A549 (cell line): ENCODE measurements around the gene NUP62. TPM values are rescaled to one million over a fixed set of nuclear protein-coding genes. Genes with fewer than 3 reads are reported as not detected.

Experiments
- ATAC-seq, 2 experiments: fragments of 200-7000 bp in 1 of 2; fragments of >200 bp in 1 of 2; cut with Nextera tagmentation in 1 of 2; cut with Tn5 transposase in 1 of 2; 3 replicates each; pipeline versions ENCODE4 v1.8.0 to v1.9.1; 2018 to 2020; ENCODE audit warnings: mild to moderate bottlenecking in 1 of 2, moderate library complexity in 1 of 2
- CTCF ChIA-PET: fragments of 300-600 bp; sonication (Branson Sonifier 250); formaldehyde crosslinking; extraction: SDS; loops from one replicate; lab custom pipeline; 2021; ENCODE audit warnings: antibody characterized with exemption, inconsistent platforms; lab: Yijun Ruan, JAX
- POLR2A ChIA-PET: fragments of 350-600 bp; formaldehyde crosslinking; extraction: SDS; loops from one replicate; lab custom pipeline; 2021; ENCODE audit warnings: antibody characterized with exemption, inconsistent platforms; lab: Yijun Ruan, JAX
- DNase-seq, 2 experiments: peaks; one replicate each; pipeline versions ENCODE4 v3.0.0 to v3.0.0-alpha.2; 2011 to 2016; ENCODE audit warnings: low read depth in 1 of 2, low spot score in 1 of 2
- FAIRE-seq: peaks from 2 replicates; lab custom pipeline; 2011; peaks lifted over from hg19 to GRCh38; lab: Jason Lieb, UNC
- H3K27ac ChIP-seq, 2 experiments: fragments of >200 bp; sonication (Bioruptor Twin); formaldehyde crosslinking; 3 replicates each; pipeline ENCODE4 v1.5.1; 2016 to 2017
- H3K4me1 ChIP-seq: fragments of >200 bp; sonication (Bioruptor Twin); formaldehyde crosslinking; 3 replicates; pipeline ENCODE4 v1.6.1; 2016
- H3K4me2 ChIP-seq: fragments of >200 bp; sonication (Bioruptor Twin); formaldehyde crosslinking; 3 replicates; pipeline ENCODE4 v1.6.1; 2016
- H3K4me3 ChIP-seq: fragments of >200 bp; sonication (Bioruptor Twin); formaldehyde crosslinking; 3 replicates; pipeline ENCODE4 v1.5.1; 2016
- H3K9me3 ChIP-seq: fragments of >200 bp; sonication (Bioruptor Twin); formaldehyde crosslinking; 3 replicates; pipeline ENCODE4 v1.6.1; 2016
- BHLHE40 ChIP-seq: IDR thresholded peaks from 2 replicates; pipeline ENCODE4 v1.6.1; 2012; ENCODE audit warnings: low read depth, low read length, inconsistent platforms
- CBX8 ChIP-seq: fragments of 200-600 bp; sonication (generic); IDR thresholded peaks from 2 replicates; pipeline ENCODE4 v1.6.1; 2016
- CHD2 ChIP-seq: fragments of 150-350 bp; IDR thresholded peaks from 2 replicates; pipeline ENCODE4 v1.6.1; 2014; ENCODE audit warnings: low read length; ENCODE audit not compliant: partially characterized antibody
- E2F6 ChIP-seq: IDR thresholded peaks from 2 replicates; pipeline ENCODE4 v1.6.1; 2012; ENCODE audit warnings: low read depth, borderline replicate concordance
- EHF ChIP-seq: fragments of 250-450 bp; sonication (Bioruptor Pico); IDR thresholded peaks from 2 replicates; pipeline ENCODE4 v1.5.0; 2020; ENCODE audit warnings: mild to moderate bottlenecking
- EP300 ChIP-seq, 2 experiments: fragments of >200 bp; sonication (Bioruptor Twin); formaldehyde crosslinking; IDR thresholded peaks; 2 replicates in 1 of 2; 3 replicates in 1 of 2; pipeline ENCODE4 v1.6.1; 2016 to 2017
- GATA3 ChIP-seq: IDR thresholded peaks from 2 replicates; pipeline ENCODE4 v1.6.1; 2012; ENCODE audit warnings: borderline replicate concordance
- HDAC2 ChIP-seq: fragments of 200-600 bp; sonication (generic); IDR thresholded peaks from 2 replicates; pipeline ENCODE4 v1.6.1; 2016
- HOXB13 ChIP-seq: fragments of 250-450 bp; sonication (Bioruptor Pico); IDR thresholded peaks from 2 replicates; pipeline ENCODE4 v1.5.0; 2020; ENCODE audit warnings: low read depth, mild to moderate bottlenecking, moderate library complexity
- JUN ChIP-seq, 2 experiments: fragments of >200 bp; sonication (Bioruptor Twin); formaldehyde crosslinking; IDR thresholded peaks; 2 replicates in 1 of 2; 3 replicates in 1 of 2; pipeline ENCODE4 v1.6.1; 2016 to 2017
- JUNB ChIP-seq: fragments of >200 bp; sonication (Bioruptor Twin); formaldehyde crosslinking; IDR thresholded peaks from 2 replicates; pipeline ENCODE4 v1.6.1; 2016
- KDM1A ChIP-seq: fragments of 200-600 bp; sonication (generic); IDR thresholded peaks from 2 replicates; pipeline ENCODE4 v1.6.1; 2016; ENCODE audit warnings: low read depth, mild to moderate bottlenecking
- MAFK ChIP-seq: fragments of 450-650 bp; IDR thresholded peaks from 2 replicates; pipeline ENCODE4 v1.6.1; 2014; ENCODE audit not compliant: partially characterized antibody
- MAX ChIP-seq: IDR thresholded peaks from 2 replicates; pipeline ENCODE4 v1.6.1; 2012
- MYC ChIP-seq: IDR thresholded peaks from 2 replicates; pipeline ENCODE4 v1.6.1; 2012; ENCODE audit warnings: mild to moderate bottlenecking, inconsistent platforms, low read length, improper control_type of control experiment, borderline replicate concordance
- PHF8 ChIP-seq: fragments of 200-600 bp; sonication (generic); IDR thresholded peaks from 2 replicates; pipeline ENCODE4 v1.6.1; 2016; ENCODE audit warnings: low read depth, mild to moderate bottlenecking, antibody characterized with exemption, moderate library complexity, borderline replicate concordance
- POLR2A ChIP-seq: IDR thresholded peaks from 2 replicates; pipeline ENCODE4 v1.6.1; 2012; ENCODE audit warnings: mild to moderate bottlenecking, low read length
- POLR2AphosphoS2 ChIP-seq: conservative IDR thresholded peaks from 2 replicates; pipeline ENCODE4 v1.6.1; 2012; ENCODE audit warnings: low read length, improper control_type of control experiment, inconsistent platforms
- RCOR1 ChIP-seq: fragments of 150-350 bp; IDR thresholded peaks from 2 replicates; pipeline ENCODE4 v1.6.1; 2014; ENCODE audit warnings: antibody characterized with exemption, low read length, low read depth
- REST ChIP-seq: fragments of 200-600 bp; sonication (generic); IDR thresholded peaks from 2 replicates; pipeline ENCODE4 v1.6.1; 2016; ENCODE audit warnings: antibody characterized with exemption, mild to moderate bottlenecking, moderate library complexity
- RFX5 ChIP-seq: fragments of 450-650 bp; IDR thresholded peaks from 2 replicates; pipeline ENCODE4 v1.7.1; 2014; ENCODE audit warnings: antibody characterized with exemption, mild to moderate bottlenecking, moderate library complexity
- SREBF2 ChIP-seq: fragments of 450-650 bp; IDR thresholded peaks from 2 replicates; pipeline ENCODE4 v1.6.1; 2014; ENCODE audit warnings: mild to moderate bottlenecking, moderate library complexity
- ZC3H11A ChIP-seq: fragments of 450-650 bp; IDR thresholded peaks from 2 replicates; pipeline ENCODE4 v1.6.1; 2014; ENCODE audit warnings: antibody characterized with exemption, mild to moderate bottlenecking
- ZNF302 ChIP-seq: fragments of 250-450 bp; sonication (Bioruptor Pico); IDR thresholded peaks from 2 replicates; pipeline ENCODE4 v1.9.0; 2021; ENCODE audit warnings: inconsistent platforms, mild to moderate bottlenecking, moderate library complexity
- ZSCAN20 ChIP-seq: fragments of 250-450 bp; sonication (Bioruptor Pico); IDR thresholded peaks from 2 replicates; pipeline ENCODE4 v1.8.0; 2022; ENCODE audit warnings: mild to moderate bottlenecking, moderate library complexity
- WGBS: methylation state at CpG from one replicate; pipeline ENCODE4 v1.1.6; 2017; ENCODE audit errors: missing lambda C conversion rate; 5-methylcytosine and 5-hydroxymethylcytosine counted together
- polyA plus RNA-seq, 4 experiments: library from polyadenylated mRNA; depleted of rRNA in 3 of 4; stranded (reverse); fragments of >200 nt; fragmentation: RNase III in 1 of 4; extraction: RNeasy Plus Mini Kit Qiagen cat#74134 plus additional on column Dnase treatment in 1 of 4; gene quantifications; 2 replicates in 3 of 4; 3 replicates in 1 of 4; pipeline ENCODE4 v1.2.3, GENCODE V29; 2011 to 2017
- TF ChIP-seq, protein P1 (sequence below): fragments of 450-650 bp; IDR thresholded peaks from 2 replicates; pipeline ENCODE4 v1.6.1; 2014; ENCODE audit warnings: antibody characterized with exemption
- TF ChIP-seq, protein P2 (sequence below): fragments of >200 bp; sonication (Bioruptor Twin); formaldehyde crosslinking; IDR thresholded peaks from 3 replicates; pipeline ENCODE4 v1.6.1; 2016

Gene NUP62
- polyA plus RNA-seq, 2 of the 4 experiments (the other 2 are of a cell fraction), result 21.4 to 83.9 TPM

GRCh38 chr19:49861107-49861506 is 68.2 kb downstream of the NUP62 start:
- CTCF ChIA-PET, result interaction anchor here (0.7 kb wide), 1 partner anchor 11 kb away, joined by 3 read pairs; no protein-coding TSS in a partner anchor
- H3K4me1 ChIP-seq, result peaks cover 43% of the 10 kb centered on the region
- TF ChIP-seq E2F6 (no peak), GATA3 (no peak), RCOR1 (no peak), JUNB (no peak), CBX8 (no peak), HDAC2 (no peak), EP300 (IDR thresholded peaks at IDR 0.05) (no peak), PHF8 (no peak), JUN (IDR thresholded peaks at IDR 0.05) (no peak), POLR2AphosphoS2 (no peak), SREBF2 (no peak), EHF (no peak), ZC3H11A (no peak), POLR2A (no peak), RFX5 (no peak), ZNF302 (CRISPR knock-in tag) (no peak), BHLHE40 (no peak)
- TF ChIP-seq, protein P1, sequence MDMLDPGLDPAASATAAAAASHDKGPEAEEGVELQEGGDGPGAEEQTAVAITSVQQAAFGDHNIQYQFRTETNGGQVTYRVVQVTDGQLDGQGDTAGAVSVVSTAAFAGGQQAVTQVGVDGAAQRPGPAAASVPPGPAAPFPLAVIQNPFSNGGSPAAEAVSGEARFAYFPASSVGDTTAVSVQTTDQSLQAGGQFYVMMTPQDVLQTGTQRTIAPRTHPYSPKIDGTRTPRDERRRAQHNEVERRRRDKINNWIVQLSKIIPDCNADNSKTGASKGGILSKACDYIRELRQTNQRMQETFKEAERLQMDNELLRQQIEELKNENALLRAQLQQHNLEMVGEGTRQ, result no peak
- H3K4me2 ChIP-seq, result no peak overlapping the region
- H3K27ac ChIP-seq, result 0 out of 6 replicates have a peak overlapping the region, but pooled peaks of 1 of the 2 experiments have one; percentile 1
- WGBS, result 41% methylated on average over 10 of the region's 13 CpGs
- POLR2A ChIA-PET, result interaction anchor here (1.5 kb wide), 1 partner anchor 11 kb away, joined by 4 read pairs; no protein-coding TSS in a partner anchor
- H3K9me3 ChIP-seq, result no peaks in the 10 kb centered on the region
- FAIRE-seq (no peak), ATAC-seq (peak in 1 of 2 experiments; percentile 5; a peak in 3 of 6 replicates), DNase-seq (peak in 1 of 2 experiments; percentile 63)
- no peak overlapping the region for H3K4me3 ChIP-seq

DNA sequence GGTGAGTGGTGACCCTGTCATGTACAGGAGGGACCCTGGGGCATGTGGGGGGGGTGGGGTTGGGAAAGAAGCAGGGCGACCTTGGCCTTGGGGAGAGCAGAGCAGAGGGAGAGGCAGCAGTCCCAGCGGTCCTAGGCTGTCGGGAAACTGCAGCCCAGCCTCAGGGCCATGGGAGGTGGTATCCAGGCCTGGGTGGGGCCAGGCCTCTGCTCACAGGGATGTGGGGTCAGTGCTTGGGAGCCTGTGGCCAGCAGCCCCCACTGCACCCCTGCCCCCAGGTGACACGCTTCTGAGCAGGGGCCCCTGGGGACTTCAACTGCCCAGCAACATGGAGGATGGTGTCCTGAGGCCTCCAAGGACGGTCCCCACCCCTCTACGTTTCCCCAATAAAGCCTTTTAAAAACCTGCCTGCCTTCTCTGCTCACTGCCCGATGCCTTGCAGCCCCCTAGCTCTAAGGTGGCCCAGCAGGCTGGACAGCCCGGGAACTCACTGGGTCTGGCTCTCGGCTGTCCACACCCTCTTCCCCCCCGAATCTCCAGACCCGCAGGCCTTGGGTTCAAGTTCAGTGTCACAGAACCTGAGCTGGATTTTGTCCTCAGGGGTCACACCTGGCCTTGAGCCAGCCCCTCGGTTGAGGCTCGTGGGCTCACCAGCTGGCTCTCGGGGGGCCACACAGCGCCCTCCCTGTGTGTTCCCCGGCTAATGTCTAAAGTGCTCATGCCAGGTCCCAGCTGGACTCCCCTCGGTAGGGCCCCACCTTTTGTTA is 68.8 kb downstream of the NUP62 start:
- peaks cover 37% of the 10 kb centered on the region for H3K4me1 ChIP-seq
- FAIRE-seq, result no peak
- peak overlapping the region in 1 of 2 experiments; percentile 8; a peak in 1 of 6 replicates for H3K27ac ChIP-seq
- TF ChIP-seq MAFK (no peak), CHD2 (peak; percentile 4)
- no peak for DNase-seq
- ChIA-PET POLR2A (interaction anchor here (1.5 kb wide), 1 partner anchor 10 kb away, joined by 4 read pairs; no protein-coding TSS in a partner anchor), CTCF (interaction anchor here (0.7 kb wide), 1 partner anchor 12 kb away, joined by 3 read pairs; no protein-coding TSS in a partner anchor)
- ATAC-seq, result no peak
- 70% methylated on average over 16 of the region's 17 CpGs for WGBS
- H3K4me2 ChIP-seq, result no peak overlapping the region
- H3K4me3 ChIP-seq, result no peak overlapping the region
- H3K9me3 ChIP-seq, result no peaks in the 10 kb centered on the region

GRCh38 chr19:49859682-49860335 is 69.5 kb downstream of the NUP62 start:
- POLR2A ChIA-PET, result interaction anchor here (0.7 to 1.8 kb wide), 2 partner anchors 7 to 172 kb away, joined by 4 to 7 read pairs; partner anchors contain the start of gene PNKP
- ATAC-seq (no peak), FAIRE-seq (no peak), DNase-seq (no peak)
- TF ChIP-seq KDM1A (no peak), MAX (peak; percentile 41; the same call in 1 of the 2 replicates), MYC (no peak), ZSCAN20 (CRISPR knock-in tag) (no peak), HOXB13 (CRISPR knock-in tag) (no peak), REST (no peak), POLR2AphosphoS2 (0 out of 2 replicates have a peak, but pooled peaks have one; percentile 43)
- TF ChIP-seq, protein P2, sequence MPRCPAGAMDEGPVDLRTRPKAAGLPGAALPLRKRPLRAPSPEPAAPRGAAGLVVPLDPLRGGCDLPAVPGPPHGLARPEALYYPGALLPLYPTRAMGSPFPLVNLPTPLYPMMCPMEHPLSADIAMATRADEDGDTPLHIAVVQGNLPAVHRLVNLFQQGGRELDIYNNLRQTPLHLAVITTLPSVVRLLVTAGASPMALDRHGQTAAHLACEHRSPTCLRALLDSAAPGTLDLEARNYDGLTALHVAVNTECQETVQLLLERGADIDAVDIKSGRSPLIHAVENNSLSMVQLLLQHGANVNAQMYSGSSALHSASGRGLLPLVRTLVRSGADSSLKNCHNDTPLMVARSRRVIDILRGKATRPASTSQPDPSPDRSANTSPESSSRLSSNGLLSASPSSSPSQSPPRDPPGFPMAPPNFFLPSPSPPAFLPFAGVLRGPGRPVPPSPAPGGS, result 0 out of 3 replicates have a peak, but pooled peaks have one; percentile 17
- H3K27ac ChIP-seq, result peak overlapping the region in 1 of 2 experiments; percentile 36; a peak in 2 of 6 replicates
- H3K9me3 ChIP-seq, result no peaks in the 10 kb centered on the region
- H3K4me2 ChIP-seq, result no peak overlapping the region
- WGBS, result 87% methylated on average over 20 of the region's 22 CpGs
- no peak overlapping the region for H3K4me3 ChIP-seq
- H3K4me1 ChIP-seq, result peaks cover 32% of the 10 kb centered on the region
- CTCF ChIA-PET, result no interaction called here
